ENCODE measurements around the gene ADNP. TPM values are rescaled to one million over a fixed set of nuclear protein-coding genes. Genes with fewer than 3 reads are reported as not detected.

The ADNP gene
- total RNA-seq, 1 donor from 2014 or later, result 132 TPM

DNA sequence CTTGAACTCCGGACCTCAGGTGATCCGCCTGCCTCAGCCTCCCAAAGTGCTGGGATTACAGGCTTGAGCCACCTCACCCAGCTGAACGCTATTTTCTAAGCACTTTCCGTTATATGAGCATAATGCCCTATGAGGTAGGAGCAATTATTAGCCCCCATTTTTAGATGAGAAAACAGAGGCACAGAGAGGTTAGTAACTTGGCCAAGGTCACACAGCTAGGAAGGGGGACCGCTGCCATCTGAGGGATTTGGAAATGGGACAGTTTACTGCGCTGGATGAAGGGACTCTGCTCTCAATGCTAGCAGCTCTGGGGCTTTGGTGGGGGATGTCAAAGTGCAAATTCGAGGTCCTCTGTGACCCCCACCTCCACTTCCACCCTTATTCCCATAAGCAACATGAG lies 73.9 kb downstream of the ADNP start:
- Mint-ChIP-seq H3K36me3 (ENCODE audit: low read depth) (no peaks in the 10 kb centered on the region), H3K4me1 (no peaks in the 10 kb centered on the region), H3K27ac (ENCODE audit: unreplicated experiment) (no peak overlapping the region), H3K9me3 (no peaks in the 10 kb centered on the region), H3K27me3 (ENCODE audit: low read depth) (no peaks in the 10 kb centered on the region), H3K4me3 (no peak overlapping the region)
- TF ChIP-seq, protein P1, sequence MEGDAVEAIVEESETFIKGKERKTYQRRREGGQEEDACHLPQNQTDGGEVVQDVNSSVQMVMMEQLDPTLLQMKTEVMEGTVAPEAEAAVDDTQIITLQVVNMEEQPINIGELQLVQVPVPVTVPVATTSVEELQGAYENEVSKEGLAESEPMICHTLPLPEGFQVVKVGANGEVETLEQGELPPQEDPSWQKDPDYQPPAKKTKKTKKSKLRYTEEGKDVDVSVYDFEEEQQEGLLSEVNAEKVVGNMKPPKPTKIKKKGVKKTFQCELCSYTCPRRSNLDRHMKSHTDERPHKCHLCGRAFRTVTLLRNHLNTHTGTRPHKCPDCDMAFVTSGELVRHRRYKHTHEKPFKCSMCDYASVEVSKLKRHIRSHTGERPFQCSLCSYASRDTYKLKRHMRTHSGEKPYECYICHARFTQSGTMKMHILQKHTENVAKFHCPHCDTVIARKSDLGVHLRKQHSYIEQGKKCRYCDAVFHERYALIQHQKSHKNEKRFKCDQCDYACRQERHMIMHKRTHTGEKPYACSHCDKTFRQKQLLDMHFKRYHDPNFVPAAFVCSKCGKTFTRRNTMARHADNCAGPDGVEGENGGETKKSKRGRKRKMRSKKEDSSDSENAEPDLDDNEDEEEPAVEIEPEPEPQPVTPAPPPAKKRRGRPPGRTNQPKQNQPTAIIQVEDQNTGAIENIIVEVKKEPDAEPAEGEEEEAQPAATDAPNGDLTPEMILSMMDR (conservative IDR thresholded peaks at IDR 0.05), result no peak
- no peak for DNase-seq (ENCODE audit: low read depth, low spot score)

DNA sequence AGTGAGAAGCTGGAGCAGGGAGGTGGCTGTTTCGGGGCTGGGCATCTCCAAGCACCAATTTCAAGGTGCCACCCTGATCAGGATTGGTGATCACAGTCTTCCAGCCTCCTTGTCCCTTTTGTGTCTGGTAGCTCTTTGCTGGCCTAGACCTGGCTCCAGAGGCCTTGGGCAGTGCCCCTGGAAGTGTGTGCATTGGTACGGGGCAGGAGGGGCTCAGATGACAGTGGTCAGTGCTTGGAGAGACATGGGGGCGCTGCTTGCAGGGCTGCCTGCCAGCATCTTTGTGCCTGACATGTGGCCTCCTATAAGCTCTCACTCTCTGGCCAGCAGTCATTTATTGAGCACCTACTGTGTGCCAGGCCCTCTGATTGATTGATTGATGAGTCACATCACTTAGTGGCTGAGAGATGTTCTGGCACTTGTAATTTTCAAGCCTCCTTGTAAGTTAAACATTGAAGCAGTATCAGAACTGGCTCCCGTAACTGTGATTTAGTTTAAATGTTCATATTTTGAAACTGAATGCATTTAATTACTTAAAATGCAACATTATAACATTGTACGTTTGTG lies 74.7 kb downstream of the ADNP start:
- DNase-seq (ENCODE audit: low read depth, low spot score), result no peak
- TF ChIP-seq, protein P1 (conservative IDR thresholded peaks at IDR 0.05), result no peak
- no peak overlapping the region for H3K4me3 Mint-ChIP-seq
- no peaks in the 10 kb centered on the region for H3K4me1 Mint-ChIP-seq
- no peaks in the 10 kb centered on the region for H3K27me3 Mint-ChIP-seq (ENCODE audit: low read depth)
- no peaks in the 10 kb centered on the region for H3K36me3 Mint-ChIP-seq (ENCODE audit: low read depth)
- no peak overlapping the region for H3K27ac Mint-ChIP-seq (ENCODE audit: unreplicated experiment)
- H3K9me3 Mint-ChIP-seq, result no peaks in the 10 kb centered on the region

DNA sequence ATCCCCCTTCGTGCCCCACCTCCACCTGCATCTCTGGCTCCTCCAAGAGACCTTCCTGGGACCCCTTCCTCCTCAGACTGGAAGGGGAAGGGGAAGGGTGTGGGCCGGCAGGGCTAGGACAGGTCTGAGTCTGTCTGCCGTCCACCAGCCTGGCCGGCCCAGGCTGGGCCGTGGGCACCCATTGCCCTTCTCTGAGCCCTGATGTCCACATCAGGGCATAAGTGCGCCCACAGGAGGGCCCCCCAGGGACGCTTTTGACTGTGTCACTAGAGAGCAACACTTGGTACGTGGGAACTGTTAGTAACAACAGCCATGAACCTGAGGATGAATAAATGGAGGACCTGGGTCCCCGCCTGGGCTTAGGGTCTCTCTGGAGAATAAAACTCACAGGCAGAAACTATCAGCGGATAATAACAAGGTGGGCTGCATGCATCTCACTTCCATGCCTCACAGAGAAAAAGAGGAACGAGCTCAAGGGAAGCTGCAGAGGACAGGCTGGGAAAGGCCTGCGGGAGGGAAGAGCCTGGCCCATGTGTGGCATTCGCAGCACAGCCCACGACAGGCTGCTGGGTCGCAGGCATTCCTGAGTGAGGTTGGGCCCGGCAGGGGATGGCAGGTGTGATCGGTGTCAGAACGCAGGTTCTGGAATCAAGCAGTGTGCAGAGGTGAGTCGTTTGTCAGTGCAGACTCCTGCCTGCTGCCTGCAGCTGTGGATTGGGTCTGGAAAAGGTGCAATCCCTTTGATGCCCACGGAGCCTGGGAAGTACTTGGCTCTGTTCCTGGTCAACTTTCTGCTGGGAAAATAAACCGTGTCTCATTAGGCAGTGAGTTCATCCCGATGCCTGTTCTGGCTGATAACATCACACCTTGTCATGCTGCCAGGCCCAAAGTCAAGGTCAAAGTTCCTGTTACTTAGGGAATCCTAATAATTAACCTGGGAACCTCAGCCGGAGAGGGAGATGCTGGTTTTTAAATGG lies 75.5 kb downstream of the ADNP start:
- Mint-ChIP-seq H3K36me3 (ENCODE audit: low read depth) (no peaks in the 10 kb centered on the region), H3K4me1 (no peaks in the 10 kb centered on the region), H3K4me3 (no peak overlapping the region), H3K27ac (ENCODE audit: unreplicated experiment) (no peak overlapping the region), H3K9me3 (no peaks in the 10 kb centered on the region), H3K27me3 (ENCODE audit: low read depth) (no peaks in the 10 kb centered on the region)
- no peak for DNase-seq (ENCODE audit: low read depth, low spot score)
- TF ChIP-seq, protein P1 (conservative IDR thresholded peaks at IDR 0.05), result no peak

DNA sequence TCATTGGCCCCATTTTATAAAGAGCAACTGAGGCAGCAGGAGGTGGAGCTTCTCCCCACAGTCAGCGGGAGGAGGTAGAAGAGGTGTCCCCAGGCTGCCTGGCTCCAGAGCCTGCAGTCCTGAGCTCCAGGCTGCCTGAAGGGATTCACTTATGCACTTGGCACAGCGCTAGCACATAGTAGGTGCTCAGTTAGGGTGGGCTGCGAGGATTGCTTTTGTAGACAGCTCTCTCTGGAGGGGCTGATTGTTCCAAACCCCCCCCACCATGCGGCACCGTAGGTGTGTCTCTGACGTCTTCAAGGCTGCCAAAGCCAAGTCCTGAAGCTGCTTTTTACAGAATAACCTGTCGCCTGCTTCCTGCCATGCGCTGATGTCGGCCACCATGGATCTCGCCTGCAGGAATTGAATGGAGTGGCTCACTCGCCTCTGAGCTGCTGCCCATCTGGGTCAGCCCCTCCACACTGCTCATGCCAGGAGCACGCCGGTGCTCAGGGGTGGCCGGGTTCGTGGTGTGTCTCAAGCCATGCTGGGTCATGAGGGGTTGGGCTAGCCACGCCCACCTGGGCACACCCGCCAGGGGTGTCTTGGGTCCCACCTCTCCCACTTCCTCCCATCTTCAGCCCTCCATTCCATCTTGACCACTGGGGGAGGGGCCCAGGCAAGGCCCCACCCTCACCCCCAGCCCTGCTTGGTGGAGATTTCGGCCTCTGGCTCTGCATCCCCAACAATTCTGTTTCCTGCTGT lies 76.6 kb downstream of the ADNP start:
- TF ChIP-seq, protein P1 (conservative IDR thresholded peaks at IDR 0.05), result no peak

DNA sequence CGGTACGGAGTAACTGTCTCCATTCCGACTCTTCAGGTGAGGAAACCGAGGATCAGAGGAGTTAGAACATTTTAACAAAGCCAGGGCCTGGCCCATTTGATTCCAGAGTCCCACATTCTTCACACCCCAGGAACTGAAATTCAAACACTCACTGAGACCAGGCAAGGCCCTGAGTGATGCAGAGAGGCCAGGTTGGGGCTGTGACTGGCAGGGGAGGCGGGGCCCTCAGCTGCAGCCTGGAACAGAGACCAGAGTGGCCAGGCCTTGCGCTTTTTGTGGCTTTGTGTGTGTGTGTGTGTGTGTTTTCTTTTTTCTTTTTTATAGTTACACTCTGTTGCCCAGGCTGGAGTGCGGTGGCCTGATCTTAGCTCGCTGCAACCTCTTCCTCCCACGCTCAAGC lies 79.2 kb downstream of the ADNP start:
- Mint-ChIP-seq H3K4me1 (peaks cover 16% of the 10 kb centered on the region), H3K27ac (ENCODE audit: unreplicated experiment) (no peak overlapping the region), H3K9me3 (no peaks in the 10 kb centered on the region), H3K27me3 (ENCODE audit: low read depth) (no peaks in the 10 kb centered on the region), H3K36me3 (ENCODE audit: low read depth) (no peaks in the 10 kb centered on the region), H3K4me3 (no peak overlapping the region)
- DNase-seq (ENCODE audit: low read depth, low spot score), result no peak
- TF ChIP-seq, protein P1 (conservative IDR thresholded peaks at IDR 0.05), result no peak

More for the DNA sequence above, 76.6 kb downstream of the ADNP start:
- H3K4me3 Mint-ChIP-seq, result no peak overlapping the region
- no peak for DNase-seq (ENCODE audit: low read depth, low spot score)
- H3K4me1 Mint-ChIP-seq, result peaks cover 4% of the 10 kb centered on the region
- no peaks in the 10 kb centered on the region for H3K9me3 Mint-ChIP-seq
- no peaks in the 10 kb centered on the region for H3K36me3 Mint-ChIP-seq (ENCODE audit: low read depth)
- no peak overlapping the region for H3K27ac Mint-ChIP-seq (ENCODE audit: unreplicated experiment)
- H3K27me3 Mint-ChIP-seq (ENCODE audit: low read depth), result no peaks in the 10 kb centered on the region
